ENCODE results near the gene PLP2.
"Not testable (repeated sequence)": the region's sequence is repeated elsewhere in the genome, so short reads cannot be mapped to it uniquely, and the experiment has no call there.

PLP2 gene

DNA sequence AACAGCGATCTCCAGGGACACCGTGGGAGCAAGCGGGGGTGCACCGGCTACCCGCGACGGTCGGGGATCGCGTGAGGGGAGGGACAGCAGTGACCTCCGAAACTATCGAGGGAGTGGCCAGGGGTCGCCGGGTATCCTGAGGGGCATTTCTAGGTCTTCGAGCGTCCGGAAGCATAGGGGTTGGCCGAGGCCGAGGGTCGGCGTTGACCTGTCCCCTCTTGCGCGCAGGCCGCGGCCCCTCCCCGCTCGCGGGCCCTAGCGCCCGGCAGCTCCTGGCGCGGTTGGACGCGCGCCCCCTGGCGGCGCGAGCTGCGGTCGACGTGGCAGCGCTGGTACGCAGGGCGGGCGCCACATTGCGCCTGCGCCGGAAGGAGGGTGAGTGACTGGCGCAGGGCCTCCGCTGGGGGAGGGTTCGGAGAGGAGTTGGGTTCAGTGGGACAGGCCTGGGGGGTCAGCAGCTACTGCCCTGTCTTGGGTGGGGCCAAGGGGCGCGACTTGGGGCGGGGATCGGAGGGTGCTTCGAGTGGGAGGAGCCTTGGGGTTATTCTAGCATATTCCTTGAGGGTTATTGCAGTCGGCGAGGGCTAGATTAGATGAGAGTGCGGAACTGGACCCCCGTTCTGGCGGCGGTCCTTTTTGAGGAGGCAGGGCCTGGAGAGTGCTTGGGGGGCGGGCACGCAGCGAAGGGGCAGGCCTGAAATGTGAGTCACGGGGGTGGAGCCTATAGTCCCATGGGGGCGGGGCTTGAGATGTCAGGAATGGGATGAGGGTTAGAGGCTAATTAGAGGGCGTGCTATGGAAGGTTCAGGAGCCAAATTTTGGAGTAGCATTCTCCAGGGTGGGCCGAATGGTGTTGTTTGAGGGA, 7.9 kb upstream of the PLP2 start:
- peak; percentile 54 to 80 (median 73) for DNase-seq

DNA sequence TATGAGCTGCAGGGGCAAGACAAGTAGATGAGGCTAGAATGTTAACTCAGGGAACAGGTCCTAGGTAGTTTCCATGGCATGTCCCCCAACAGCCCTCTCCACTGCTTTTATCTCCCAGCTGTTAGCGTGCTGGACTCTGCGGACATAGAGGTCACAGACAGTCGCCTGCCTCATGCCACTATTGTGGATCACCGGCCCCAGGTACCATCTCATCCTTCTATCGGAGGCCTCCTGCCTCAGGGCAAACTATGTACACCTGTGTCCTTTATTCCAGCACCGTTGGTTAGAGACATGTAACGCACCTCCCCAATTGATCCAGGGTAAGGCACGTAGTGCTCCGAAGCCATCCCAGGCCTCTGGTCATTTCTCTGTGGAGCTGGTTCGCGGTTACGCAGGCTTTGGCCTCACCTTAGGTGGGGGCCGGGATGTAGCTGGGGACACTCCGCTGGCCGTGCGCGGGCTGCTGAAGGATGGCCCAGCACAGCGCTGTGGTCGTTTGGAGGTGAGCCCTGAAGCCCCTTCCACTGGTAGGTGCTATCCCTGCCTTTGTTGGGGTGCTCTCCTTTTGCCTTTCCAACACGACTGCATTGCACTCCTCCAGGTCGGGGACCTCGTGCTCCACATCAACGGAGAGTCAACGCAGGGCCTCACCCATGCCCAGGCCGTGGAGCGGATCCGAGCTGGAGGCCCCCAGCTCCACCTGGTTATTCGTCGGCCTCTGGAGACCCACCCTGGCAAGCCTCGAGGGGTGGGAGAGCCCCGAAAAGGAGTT, 6.9 kb upstream of the PLP2 start:
- no peak for DNase-seq

DNA sequence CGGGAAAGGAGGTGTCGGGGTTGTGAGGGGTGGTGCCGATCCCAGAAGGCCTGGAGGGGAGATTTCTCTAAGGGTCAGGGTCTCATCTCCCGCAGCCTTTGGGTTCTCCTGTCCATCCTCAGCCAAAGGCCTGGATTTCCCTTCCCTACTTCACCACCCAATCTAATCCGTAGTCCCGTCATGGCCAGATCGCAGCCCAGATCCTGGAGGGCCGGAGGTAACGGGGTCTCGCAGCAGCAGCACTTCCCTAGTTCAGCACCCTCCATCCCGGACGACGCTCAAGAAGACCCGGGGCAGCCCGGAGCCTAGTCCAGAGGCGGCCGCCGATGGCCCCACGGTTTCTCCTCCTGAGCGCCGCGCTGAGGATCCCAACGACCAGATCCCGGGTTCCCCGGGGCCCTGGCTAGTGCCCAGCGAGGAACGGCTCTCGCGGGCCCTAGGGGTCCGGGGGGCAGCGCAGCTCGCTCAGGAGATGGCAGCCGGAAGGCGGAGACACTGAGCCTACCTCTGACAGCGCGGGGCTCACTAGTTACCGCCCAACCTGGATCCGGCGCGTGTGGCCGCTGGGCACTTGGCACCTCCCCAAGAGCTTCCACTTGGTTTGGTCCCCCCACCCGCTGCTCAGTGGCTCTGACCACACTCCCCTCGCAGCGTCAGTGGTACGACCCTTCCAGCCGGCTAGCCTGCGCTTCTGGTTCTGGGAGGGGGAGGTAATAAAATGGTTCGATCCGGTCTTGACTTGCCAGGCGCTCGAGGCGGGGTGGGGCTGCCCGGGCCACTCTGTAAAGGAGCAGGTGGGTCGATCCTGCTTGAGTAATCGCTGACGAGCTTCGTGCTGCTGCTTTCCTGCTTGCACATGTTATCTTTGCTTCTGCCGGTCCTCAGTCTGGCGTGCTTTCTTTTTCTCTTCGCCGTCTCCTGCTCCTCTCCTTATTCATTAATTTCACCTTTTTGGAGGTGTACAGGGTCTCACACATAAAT, 5.5 kb upstream of the PLP2 start:
- peak; percentile 44 to 70 (median 55) for DNase-seq

DNA sequence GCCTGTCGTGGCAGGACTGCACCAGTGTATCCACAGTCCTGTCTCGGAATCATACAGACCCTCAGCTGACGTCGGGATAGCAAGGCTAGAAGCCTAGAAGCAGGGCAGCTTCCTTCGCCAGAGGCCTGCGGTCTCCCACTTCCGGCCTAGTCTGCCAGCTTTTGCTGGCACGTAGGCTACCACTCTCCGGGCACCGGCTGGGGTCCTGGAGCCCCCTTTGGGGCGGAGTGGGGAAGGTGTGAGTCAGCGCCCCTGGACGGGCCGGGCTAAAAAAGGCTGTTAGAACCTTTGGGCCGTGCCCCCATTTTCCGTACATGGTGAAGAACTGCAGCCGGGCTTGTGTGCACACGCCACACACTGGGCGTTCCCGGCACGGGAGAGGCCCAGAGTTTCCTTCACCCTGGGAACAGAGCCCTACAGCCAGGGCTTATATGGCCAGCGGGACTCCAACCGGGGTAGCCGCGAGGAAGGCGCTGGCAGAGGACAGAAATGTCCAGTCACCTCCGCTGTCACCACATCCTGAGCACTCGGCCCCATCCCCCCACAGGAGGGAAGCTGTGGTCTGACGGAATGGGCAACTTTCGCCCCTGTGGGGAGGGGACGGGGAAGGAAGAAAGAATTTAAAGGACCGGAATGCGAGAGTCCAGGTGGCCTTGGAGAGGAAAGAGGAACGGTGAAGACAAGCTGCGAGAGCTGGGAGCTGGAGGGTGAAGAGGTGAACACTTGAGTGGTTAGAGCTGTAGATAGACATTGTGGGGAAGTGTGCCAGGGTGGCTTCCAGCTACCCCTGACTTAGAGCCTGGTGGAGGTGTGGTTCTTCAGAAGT, 4.6 kb upstream of the PLP2 start:
- peak in 5 of 6 experiments; percentile 23 to 64 (median 38) for DNase-seq

DNA sequence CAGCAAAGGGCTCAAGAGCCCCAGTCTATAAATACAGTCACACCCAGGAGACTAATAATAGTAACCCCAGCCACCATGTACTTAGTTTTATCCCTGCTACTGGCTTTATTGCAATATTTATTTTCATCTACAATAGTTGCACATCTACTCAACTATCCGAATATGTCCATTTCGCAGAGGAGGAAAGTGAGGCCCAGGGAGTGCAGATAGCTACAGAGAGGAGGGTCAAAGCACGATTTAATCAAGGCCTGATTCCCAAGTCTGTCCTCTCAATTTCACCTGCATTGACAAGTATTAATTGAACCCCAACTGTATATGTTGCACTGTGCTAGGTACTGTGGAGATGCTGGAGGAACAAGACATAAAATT, 4.0 kb upstream of the PLP2 start:
- DNase-seq = no peak

DNA sequence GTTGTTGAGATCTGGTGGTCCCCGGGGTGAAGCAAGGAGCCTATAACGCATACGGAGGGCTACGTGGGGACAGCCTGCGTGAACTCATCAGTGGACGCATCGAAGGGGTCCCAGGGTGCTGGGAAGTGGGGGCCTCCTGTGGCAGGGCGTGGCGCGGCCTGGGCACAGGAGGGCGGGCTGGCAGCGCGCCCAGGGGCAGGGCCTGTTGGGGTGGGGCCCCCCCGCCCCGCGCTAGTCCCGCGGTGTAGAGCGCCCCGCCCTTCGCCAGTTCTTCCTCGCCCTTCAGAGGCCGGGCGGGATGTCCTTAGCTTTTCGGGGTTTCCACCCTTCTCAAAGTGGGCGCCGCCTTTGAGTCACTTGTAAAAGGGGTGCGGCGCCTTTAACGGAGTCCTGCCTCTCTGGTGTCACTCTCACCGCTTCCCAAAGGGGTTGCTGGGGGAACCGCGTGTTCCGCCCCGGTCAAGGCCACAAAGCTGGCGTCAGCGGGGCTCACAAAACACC, 632 bp downstream of the PLP2 start:
- peak; percentile 9 to 62 (median 30) for DNase-seq

DNA sequence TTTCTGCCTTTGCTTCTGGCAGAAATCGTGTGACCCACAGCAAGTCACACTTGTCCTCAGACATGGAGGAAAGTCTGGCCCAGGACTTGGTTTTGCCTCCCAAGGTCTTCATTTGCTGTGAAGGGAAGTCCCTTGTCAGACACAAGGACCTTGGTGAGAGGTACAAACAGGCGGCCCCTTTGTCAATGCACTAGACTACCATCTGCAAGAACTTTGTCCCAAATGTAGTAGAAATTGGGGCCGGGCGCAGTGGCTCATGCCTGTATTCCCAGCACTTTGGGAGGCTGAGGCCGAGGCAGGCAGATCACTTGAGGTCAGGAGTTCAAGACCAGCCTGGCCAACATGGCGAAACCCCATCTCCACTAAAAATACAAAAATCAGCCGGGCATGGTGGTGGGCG, 1.8 kb downstream of the PLP2 start:
- DNase-seq = not testable (repeated sequence)

DNA sequence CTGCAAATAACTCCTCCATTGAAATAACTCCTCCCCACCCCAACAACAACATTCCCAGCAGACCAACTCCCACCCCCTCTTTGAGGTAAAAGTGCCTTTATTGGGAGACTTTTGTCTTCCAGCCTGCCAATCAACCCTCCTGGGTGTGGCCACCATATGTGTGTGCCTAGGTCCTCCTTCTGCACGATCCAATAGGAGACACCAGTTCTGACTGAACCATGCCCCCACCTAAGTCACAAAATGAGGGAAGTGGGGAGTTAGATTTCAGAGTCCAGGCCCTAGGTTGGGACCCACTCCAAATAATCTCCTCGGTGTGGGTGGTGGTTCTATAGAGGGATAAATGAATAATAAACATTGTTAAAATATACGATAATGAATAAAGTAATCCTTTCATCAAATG, 3.0 kb downstream of the PLP2 start:
- no peak for DNase-seq

DNA sequence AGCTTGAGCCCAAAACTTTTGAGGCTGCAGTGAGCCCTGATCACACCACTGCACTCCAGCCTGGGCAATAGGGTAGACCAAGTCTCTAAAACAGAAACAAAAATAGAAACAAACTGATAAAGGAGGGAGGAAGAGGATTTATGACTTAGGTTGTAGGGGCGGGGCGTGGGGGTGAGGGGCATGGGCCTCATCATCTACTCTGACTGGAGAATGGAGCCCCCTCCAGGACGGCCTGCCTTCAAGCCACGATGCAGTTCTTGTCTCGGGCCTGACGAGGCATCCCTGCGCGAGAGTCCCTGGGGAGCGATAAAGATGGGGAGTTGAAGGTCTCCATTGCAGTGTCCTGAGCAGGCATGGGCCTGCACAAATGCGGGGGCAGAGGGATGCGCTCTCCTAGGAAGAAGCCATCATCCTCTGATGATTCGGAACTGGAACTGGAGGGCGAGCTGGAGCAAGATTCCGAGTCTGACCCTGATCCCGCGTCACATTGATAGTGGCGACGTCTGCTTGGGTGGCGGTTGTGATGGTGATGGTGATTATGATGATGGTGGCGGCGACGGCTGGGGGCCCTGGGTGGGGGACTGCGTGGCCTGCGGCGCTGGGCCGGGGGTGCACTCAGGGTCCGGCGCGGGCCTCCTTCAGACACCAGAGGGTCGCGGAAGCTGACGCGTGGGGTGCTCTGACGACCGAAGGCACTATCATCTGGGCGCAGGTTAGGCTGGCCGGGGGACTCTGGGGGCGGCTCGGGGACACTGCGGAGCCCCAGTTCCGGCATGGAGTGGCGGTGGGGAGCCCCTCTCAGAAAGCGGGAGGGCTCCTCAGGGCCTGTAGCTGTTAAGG, 4.0 kb downstream of the PLP2 start:
- no peak for DNase-seq

DNA sequence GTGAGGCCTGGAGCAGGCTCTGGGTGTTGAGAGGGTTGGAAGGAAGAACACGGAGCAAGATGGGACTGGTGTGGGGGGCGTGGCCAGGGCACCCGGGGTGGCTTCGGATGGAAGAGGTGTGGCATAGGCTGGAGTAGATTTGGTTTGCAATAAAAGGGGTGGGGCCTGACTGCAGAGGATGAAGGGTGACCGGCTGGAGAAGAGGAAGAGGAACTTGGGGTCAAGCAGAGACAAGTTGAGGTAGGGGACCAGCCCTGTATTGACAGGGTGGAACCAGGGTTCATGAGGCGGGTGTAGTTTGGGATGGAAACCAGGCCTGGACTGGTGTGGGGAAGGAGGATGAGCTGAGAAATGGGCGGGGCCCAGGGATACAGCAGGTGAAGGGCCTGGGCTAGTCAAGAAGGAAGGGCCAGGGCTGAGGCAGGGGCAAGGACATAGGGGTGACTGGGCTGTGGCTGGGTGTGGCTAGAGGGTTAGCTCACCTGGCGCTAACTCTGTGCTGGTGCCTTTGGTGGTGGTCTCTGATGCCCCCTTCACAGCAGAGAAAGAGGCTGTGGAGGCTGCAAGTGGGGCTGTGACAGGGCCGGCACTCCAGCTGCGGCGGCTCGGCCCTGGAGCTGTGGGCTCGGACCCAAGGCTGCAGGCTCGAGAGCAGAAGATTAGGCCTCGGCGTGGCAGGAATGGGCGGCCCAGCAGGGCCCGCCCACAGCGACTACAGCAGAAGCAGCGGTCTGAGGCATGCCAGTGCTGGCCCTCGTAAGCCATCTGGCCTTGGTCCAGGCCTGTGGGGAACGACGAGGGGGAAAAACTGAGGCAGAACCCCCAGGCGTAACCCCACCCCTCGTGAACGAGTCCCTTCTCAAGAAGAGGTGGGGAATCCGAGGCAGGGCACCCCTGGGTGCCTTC, 5.0 kb downstream of the PLP2 start:
- no peak for DNase-seq

DNA sequence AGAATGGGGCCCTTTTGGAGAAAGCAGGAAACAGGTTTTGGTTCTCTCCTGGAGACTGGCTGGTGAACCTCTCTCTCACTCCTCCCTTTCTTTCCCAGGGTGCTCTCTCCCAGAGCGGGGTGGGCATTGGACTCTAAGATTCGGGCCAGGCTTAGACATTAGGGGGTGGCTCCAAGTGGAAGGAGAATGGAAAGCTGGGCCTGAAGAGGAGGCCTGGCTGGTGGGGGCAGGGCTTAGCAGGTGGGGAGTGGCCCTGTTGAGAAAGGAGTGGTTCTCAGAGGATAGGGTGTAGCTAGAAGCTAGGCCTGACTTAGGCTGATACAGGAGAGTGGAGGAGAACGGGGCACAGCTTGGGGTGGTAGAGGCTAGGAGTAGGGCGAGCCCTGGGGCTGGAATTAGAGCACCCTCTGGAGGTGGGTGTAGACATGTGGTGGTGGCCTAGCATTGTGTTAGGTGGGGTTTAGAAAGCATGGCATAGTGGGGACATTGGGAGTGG, 5.7 kb downstream of the PLP2 start:
- peak in 1 of 6 experiments; percentile 1 for DNase-seq

DNA sequence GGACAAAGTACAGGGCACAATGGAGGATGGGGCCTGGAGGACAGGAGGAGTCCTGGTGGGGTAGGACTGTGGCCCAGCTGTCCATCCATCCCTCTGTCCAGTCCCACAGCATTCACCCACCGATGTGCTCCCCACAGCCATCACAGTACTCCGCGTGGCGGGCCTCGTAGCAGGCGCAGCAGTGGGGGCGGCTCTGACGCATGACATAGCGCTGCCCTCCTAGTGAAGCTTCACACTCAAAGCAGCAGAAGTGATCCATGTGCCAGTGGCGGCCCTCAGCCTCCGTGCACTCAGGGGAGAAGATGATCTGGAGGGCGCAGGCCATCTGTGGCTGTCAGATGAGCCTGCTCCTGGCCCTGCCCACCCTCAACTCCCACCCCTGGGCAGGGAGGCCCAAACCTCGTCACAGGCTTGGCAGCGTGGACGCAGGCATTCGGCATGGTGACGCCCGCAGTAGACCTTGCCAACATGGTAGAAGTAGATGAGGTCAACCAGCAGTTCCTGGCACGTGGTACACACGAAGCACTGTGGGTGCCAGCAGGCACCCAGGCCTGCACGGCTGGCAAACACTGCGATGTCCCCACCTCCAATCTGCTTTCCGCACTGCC, 6.3 kb downstream of the PLP2 start:
- no peak for DNase-seq

DNA sequence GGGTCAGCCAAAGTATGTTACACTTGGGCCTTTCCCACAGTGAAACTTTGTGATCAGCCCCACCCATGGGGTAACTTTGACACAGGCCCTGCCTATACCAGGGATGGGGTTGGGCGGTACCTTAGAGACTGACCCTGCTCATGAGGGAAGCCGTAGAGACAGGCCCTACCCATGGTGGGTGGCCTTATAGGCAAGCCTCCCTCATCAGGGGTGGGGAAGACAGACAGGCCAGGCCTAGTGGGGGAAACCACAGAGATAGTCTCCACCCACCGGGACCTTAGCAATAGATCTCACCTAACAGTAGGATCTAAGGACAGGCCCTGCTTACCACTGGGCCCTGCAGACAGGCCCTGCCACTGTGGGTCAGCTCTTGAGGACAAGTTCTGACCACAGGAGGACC, 6.8 kb downstream of the PLP2 start:
- DNase-seq = no peak

DNA sequence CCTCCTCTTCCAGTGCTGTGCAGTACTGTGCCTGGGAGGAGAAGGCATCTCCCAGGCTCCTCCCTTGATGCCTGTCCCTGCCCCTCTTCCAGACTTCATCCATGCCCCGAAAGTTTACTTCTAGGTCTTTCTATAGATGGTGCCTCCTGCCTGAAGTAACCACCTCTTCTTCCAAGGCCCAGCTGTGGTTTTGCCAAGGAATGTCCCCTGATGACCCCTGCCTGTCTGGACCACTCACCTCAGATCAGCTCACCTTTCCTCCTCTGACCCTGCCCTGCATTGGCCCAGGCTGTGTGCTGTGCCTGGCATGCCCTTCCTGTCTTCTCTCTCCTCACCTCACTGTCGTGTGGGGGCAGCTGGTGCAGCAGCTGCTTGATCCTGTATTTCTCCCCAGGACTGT, 7.7 kb downstream of the PLP2 start:
- no peak for DNase-seq

DNA sequence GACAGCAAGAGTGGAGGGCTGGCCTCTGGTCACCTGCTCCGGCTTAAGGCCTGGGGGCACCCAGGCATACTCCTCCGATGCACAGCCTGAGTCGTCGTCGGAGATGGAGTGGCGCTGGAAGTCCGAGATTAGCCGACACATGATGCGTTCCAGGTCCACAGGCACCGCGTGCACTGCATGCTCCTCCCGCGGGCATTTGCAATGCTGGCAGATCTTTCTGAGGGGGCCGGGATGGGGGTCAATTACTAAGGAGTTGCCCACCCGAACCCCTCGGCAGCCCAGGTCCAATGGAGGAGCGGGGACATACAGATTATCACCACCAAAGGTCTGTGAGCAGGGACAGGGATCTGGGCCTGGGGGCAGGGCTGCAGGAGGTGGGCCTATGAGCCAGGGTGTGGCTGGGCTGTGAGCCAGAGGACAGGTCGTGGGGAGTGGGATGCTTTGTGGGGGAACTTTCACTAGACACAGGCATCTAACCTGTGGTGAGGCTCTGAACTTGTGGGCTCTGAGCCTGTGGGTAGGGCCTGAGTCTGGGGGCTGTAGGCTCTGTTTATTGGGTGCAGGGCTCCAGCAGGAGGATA, 12.1 kb downstream of the PLP2 start:
- no peak for DNase-seq

DNA sequence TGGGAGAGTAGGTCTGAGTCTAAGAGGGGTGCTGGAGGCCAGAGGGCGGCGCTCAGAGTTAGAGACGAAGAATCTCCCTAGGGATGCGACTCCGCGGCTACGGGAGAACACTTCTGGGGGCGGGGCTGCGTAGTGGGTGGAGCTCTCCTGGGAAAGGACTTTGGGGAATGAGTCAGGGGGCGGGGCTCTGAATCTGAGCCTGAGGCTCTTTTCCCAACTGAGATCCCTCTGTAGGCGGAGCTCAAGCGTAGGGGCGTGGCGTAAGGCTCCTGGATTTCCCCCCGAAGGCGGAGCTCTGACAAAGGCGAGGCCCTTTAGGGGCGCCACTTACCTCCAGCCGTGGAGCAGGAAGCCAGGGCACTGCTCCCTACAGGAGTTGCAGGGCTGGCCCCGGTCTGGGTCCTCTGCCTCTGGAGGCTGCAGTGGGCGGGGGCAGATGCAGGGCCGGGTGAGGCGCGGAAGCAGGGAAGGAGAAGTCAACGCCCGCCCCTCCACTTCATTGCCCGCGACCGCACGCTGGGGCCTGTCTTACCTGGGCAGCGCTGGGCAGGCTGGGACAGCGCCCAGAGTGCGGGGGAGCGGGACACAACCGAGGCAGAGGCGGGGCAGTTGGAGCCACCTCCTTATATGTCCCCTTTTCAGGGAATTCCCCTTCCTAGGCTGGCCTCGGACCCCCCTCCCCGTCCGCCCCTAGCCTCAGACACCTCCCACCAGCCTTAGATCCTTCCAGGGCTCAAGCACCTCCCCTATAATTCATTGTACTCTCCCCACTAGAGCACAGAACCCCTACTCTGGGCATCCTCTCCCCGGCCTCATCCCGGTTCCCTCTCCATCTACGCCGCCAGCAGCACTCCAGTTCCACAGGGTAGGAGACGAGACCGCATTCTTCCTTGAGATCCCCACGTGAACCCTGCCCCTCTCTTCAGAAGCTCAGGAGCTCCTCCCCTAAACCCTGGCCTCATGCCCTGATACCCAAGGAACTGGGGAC, 12.9 kb downstream of the PLP2 start:
- peak in 3 of 6 experiments; percentile 12 to 20 (median 20) for DNase-seq

All from stimulated activated naive CD4-positive, alpha-beta T cell (primary cell).